Measurements from ENCODE around the gene PSMD9.
"Not testable (repeated sequence)": the region's sequence is repeated elsewhere in the genome, so short reads cannot be mapped to it uniquely, and the experiment has no call there.

Gene PSMD9

GRCh38 chr12:121888478-121889273, at the start of gene PSMD9:
TSS of gene PSMD9 (plus strand) at chr12:121888790. CDS start at chr12:121888857, 67 bp downstream.
- DNase-seq = peak; percentile 85

- DNase-seq = peak; percentile 93
These were observed 49.2 kb upstream of the PSMD9 start for GRCh38 chr12:121839106-121839992.

GRCh38 chr12:121839993-121840761, 48.4 kb upstream of the PSMD9 start:
- DNase-seq = no peak

GRCh38 chr12:121843236-121843982, 45.2 kb upstream of the PSMD9 start:
- DNase-seq = no peak

- no peak for DNase-seq
These were observed 42.9 kb upstream of the PSMD9 start for GRCh38 chr12:121845701-121846100.

GRCh38 chr12:121849211-121849610, 39.4 kb upstream of the PSMD9 start:
- no peak for DNase-seq

GRCh38 chr12:121849665-121850064, 38.9 kb upstream of the PSMD9 start:
- no peak for DNase-seq

GRCh38 chr12:121852392-121852791, 36.2 kb upstream of the PSMD9 start:
- DNase-seq = not testable (repeated sequence)

- no peak for DNase-seq
These were observed 31.0 kb upstream of the PSMD9 start for GRCh38 chr12:121857322-121858246.

GRCh38 chr12:121858318-121858661, 30.3 kb upstream of the PSMD9 start:
- DNase-seq = no peak

- DNase-seq = no peak
These were observed 29.7 kb upstream of the PSMD9 start, which contains the start of gene HPD for GRCh38 chr12:121858662-121859572. TSS of gene HPD (minus strand) at chr12:121858859. CDS start at chr12:121858823, 36 bp downstream.

- no peak for DNase-seq
These were observed 28.3 kb upstream of the PSMD9 start for GRCh38 chr12:121860257-121860656.

GRCh38 chr12:121860699-121861098, 27.9 kb upstream of the PSMD9 start:
- DNase-seq = not testable (repeated sequence)

- DNase-seq = no peak
These were observed 26.8 kb upstream of the PSMD9 start for GRCh38 chr12:121861636-121862254.

- peak; percentile 33 for DNase-seq
These were observed 22.3 kb upstream of the PSMD9 start for GRCh38 chr12:121866331-121866730.

- DNase-seq = not testable (repeated sequence)
These were observed 19.4 kb upstream of the PSMD9 start for GRCh38 chr12:121869229-121869628.

GRCh38 chr12:121871467-121871866, 17.1 kb upstream of the PSMD9 start:
- DNase-seq = no peak

- no peak for DNase-seq
These were observed 15.9 kb upstream of the PSMD9 start for GRCh38 chr12:121872546-121873215.

- DNase-seq = no peak
These were observed 15.4 kb upstream of the PSMD9 start for GRCh38 chr12:121873216-121873569.

All from NCI-H526 treated with DMSO at 0.1 percent for 48 hours (cell line).